Peyer's patch (tissue), 4 donors: ENCODE data around the gene STON2.

Experiments used
- CTCF ChIP-seq, 6 experiments: fragments of 450-650 bp in 4 of 6; fragments of 200-600 bp in 2 of 6; sonication (generic) in 1 of 6; IDR thresholded peaks; one replicate each; pipeline ENCODE4 v1.5.1; 2017 to 2019; ENCODE audit warnings: antibody characterized with exemption in 6 of 6, mild to moderate bottlenecking in 3 of 6, moderate library complexity in 1 of 6
- POLR2A ChIP-seq, 2 donors: fragments of 450-650 bp; IDR thresholded peaks; one replicate each; pipeline ENCODE4 v1.5.1; 2017; ENCODE audit warnings: antibody characterized with exemption in 2 of 2, mild to moderate bottlenecking in 2 of 2, moderate library complexity in 2 of 2

DNA sequence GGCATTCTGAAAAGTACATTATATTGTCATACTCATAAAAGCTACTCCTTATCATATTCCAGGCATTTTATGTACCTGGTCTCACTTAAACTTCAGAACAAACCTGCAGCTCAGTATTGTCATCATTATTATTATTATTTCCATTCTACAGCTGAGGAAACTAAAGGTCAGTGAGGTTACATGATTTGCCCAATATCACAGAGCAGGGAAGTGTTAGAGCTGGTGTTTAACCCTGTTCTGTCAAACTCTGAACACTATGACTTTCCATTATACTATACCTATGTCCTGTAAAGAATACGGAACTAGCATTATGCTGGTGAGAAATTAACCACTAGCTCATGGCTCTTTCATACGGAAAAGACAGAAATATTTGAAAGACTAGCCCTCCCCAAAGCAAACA is 56.4 kb downstream of the STON2 start:
- TF ChIP-seq CTCF (IDR thresholded peaks at IDR 0.05) (no peak), POLR2A (IDR thresholded peaks at IDR 0.05) (no peak)
